ENCODE results near the gene FRG2B.
"Not testable (repeated sequence)": the region's sequence is repeated elsewhere in the genome, so short reads cannot be mapped to it uniquely, and the experiment has no call there.

FRG2B gene

DNA sequence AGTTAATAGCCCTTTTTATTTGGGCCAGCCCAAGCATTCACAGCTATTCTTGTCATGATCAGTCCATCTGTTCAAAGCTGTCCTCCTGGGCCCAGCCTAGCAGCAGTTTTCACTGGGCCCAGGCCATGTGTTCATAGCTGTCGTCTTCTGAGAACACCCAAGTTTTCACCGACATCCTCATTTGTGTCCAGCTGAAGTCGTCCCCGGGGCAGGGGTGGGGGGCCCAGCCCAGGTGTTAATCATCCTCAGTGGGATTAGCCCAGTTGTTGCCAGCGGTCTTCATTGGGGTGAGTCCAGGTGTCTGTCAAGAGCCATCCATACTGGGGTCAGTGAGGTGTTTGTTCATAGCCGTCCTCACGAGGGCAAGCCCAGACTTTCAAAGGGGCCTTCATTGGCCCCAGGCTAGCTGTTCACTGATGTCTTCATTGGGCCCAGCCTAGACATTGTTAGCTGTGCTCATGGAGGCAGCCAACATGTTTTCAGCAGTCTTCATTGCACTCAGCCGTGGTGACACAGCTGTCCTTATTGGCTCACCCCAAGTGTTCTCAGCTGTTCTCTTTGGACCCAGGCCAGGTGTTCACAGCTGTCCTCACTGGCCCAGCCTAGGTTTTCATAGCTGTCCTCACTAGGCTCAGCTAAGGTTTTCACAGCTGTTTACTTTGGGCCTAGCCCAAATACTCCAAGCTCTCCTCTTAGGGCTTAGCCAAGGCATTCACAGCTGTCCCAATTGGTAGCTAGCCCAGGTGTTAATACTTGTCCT lies 10.0 kb downstream of the FRG2B start:
- no peaks in the 10 kb centered on the region for H3K36me3 ChIP-seq (replicated peaks)
- no peaks in the 10 kb centered on the region for H3K27me3 ChIP-seq (ENCODE audit: low read depth)
- no peaks in the 10 kb centered on the region for H3K4me1 ChIP-seq
- no peak for DNase-seq (ENCODE audit: low spot score in 2 of 2)
- H3K4me3 ChIP-seq = no peak overlapping the region
- in situ Hi-C loops (cut with MboI; ENCODE audit: low sequenced_read_pairs) = no loop called here
- no peaks in the 10 kb centered on the region for H3K9me3 ChIP-seq

DNA sequence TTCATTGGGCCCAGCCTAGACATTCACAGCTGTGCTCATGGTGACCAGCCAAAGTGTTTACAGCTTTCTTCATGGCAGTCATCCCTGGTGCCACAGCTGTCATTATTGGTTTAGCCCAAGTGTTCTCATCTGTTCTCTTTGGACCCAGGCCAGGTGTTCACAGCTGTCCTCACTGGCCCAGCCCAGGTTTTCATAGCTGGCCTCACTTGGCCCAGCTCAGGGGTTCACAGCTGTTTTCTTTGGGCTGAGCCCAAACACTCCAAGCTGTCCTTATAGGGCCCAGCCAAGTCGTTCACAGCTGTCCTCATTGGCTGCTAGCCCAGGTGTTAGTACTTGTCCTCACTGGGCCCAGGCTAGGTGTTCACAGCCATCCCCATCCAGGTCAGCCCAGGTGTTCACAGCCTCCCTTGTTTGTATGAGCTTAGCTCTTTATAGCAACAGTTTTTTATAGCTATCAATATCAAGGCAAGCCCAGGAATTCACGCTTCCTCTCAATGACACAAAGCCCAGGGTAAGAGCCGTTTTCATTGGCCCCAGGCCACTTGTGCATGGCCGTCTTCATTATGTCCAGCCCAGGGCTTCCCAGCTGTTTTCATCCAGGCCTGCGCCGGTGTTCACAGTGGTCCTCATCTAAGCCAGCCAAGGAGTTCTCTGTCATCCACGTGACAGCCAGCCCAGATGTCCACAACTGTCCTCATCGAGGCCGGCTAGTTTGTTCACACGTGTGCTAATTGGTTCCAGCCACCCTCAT lies 11.6 kb downstream of the FRG2B start:
- H3K27me3 ChIP-seq (ENCODE audit: low read depth) = no peaks in the 10 kb centered on the region
- no peak overlapping the region for H3K4me3 ChIP-seq
- no peaks in the 10 kb centered on the region for H3K4me1 ChIP-seq
- no peaks in the 10 kb centered on the region for H3K36me3 ChIP-seq (replicated peaks)
- no peaks in the 10 kb centered on the region for H3K9me3 ChIP-seq
- DNase-seq (ENCODE audit: low spot score in 2 of 2) = no peak
- in situ Hi-C loops (cut with MboI; ENCODE audit: low sequenced_read_pairs) = no loop called here

DNA sequence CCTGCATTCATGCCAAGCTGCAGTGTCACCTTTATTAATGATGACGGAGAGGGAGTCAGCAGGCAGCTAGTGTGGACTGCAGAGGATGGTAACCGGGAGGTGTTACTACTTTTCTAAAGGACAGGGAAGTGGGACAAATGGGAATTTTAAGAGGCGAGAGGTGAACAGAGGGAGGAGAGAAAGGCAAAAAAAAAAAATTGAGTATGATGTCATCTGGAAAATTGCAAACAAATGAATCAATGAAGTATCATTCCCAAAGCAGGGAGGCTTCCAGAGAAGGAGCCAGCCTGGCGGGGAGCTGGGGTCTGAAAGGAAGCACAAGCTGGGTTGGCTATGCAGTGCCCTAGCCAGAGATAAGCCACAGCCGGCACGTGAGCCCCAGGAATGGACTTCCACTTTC lies 12.9 kb downstream of the FRG2B start:
- no peaks in the 10 kb centered on the region for H3K27me3 ChIP-seq (ENCODE audit: low read depth)
- no peaks in the 10 kb centered on the region for H3K36me3 ChIP-seq (replicated peaks)
- H3K9me3 ChIP-seq = no peaks in the 10 kb centered on the region
- no peak overlapping the region for H3K4me3 ChIP-seq
- no peaks in the 10 kb centered on the region for H3K4me1 ChIP-seq
- DNase-seq (ENCODE audit: low spot score in 2 of 2) = no peak
- in situ Hi-C loops (cut with MboI; ENCODE audit: low sequenced_read_pairs) = no loop called here

DNA sequence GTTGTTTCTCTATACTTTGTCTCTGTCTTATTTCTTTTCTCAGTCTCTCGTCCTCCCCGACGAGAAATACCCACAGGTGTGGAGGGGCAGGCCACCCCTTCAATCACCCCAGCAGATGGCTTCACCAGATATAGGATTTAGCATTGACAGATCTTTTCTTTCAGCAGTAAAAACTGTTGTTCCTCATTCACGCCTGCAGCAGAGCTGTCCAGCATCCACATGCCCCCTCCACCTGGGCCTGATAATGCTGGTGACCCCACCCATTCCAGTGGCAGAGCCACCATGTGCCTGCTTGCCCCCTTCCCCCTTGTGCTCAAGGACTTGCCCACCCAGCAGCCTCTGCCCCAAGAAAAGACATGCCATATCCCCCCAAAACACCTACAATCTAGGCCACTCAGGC lies 15.5 kb downstream of the FRG2B start:
- no peaks in the 10 kb centered on the region for H3K36me3 ChIP-seq (replicated peaks)

DNA sequence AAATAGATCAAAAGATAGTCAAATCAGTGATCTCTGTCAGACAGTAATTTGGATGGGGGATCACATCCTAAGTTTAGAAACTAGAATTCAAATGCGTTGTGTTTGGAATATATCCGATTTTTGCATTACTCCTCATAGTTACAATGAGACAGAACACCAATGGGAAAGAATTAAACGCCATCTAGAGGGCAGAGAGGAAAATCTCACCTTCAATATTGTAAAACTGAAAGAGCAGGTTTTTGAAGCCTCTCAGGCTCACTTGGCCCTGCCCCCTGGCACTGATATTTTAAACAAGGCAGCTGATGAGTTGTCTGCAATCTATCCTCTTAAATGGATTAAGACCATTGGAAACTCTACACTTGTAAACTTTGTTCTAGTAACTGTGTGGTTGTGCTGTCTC lies 17.7 kb downstream of the FRG2B start:
- DNase-seq (ENCODE audit: low spot score in 2 of 2) = peak in 1 of 2 experiments; percentile 8
- in situ Hi-C loops (cut with MboI; ENCODE audit: low sequenced_read_pairs) = no loop called here
- no peaks in the 10 kb centered on the region for H3K9me3 ChIP-seq

More for the DNA sequence above, 15.5 kb downstream of the FRG2B start:
- Histone ChIP-seq H3K4me1 (no peaks in the 10 kb centered on the region), H3K4me3 (no peak overlapping the region), H3K9me3 (no peaks in the 10 kb centered on the region), H3K27me3 (ENCODE audit: low read depth) (peaks cover 5% of the 10 kb centered on the region; the same call in 1 of the 2 replicates)
- no peak for DNase-seq (ENCODE audit: low spot score in 2 of 2)
- in situ Hi-C loops (cut with MboI; ENCODE audit: low sequenced_read_pairs) = no loop called here

DNA sequence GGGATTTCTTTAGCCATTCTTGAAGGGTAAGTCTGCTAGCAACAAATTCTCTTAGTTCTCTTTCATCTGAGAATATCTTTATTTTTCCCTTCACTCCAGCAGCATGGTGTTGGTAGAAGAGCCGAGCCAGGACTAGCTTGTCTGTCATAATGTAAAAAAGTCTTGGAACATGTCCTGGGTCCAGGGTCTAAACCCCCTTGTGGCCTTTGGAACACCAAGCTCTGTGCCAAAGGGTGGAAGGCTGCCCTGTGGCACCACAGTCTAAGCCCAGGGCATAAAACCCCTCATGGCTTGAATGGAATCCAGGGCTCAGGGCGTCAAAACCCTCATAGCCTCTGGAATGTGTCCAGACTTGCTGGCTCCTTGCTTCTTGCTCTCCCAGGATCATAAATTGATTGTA lies 23.2 kb downstream of the FRG2B start:
- H3K4me1 ChIP-seq; in situ Hi-C loops (cut with MboI; ENCODE audit: low sequenced_read_pairs); H3K9me3 ChIP-seq: not testable (repeated sequence)

More for the DNA sequence above, 17.7 kb downstream of the FRG2B start:
- Histone ChIP-seq H3K4me3 (no peak overlapping the region), H3K27me3 (ENCODE audit: low read depth) (peaks cover 8% of the 10 kb centered on the region), H3K4me1 (no peaks in the 10 kb centered on the region), H3K36me3 (replicated peaks) (no peaks in the 10 kb centered on the region)

DNA sequence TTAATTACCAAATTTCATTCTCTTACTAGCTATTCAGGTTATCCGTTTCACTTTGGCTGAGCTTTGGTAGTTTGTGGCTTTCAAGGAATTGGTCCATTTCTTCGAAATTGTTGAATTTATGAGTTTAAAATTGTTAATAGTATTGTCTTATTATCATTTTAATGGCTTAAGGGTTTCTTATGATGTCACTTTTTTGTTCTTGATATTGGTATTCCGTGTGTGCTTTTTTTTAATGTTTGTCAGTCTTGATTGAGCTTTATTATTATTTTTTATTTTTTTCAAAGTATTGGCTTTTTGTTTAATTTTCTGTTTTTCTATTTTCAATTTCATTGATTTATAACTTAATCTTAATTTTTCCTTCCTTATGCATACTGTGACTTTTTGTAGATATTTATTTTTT lies 25.9 kb downstream of the FRG2B start:
- H3K27me3 ChIP-seq (ENCODE audit: low read depth) = peaks cover 7% of the 10 kb centered on the region
- DNase-seq (ENCODE audit: low spot score in 2 of 2) = no peak
- no peaks in the 10 kb centered on the region for H3K4me1 ChIP-seq
- in situ Hi-C loops (cut with MboI; ENCODE audit: low sequenced_read_pairs) = no loop called here
- H3K36me3 ChIP-seq (replicated peaks) = no peaks in the 10 kb centered on the region
- H3K4me3 ChIP-seq = no peak overlapping the region
- no peaks in the 10 kb centered on the region for H3K9me3 ChIP-seq

More for the DNA sequence above, 23.2 kb downstream of the FRG2B start:
- H3K27me3 ChIP-seq (ENCODE audit: low read depth) = peaks cover 15% of the 10 kb centered on the region
- DNase-seq (ENCODE audit: low spot score in 2 of 2); H3K4me3 ChIP-seq; H3K36me3 ChIP-seq (replicated peaks): not testable (repeated sequence)

DNA sequence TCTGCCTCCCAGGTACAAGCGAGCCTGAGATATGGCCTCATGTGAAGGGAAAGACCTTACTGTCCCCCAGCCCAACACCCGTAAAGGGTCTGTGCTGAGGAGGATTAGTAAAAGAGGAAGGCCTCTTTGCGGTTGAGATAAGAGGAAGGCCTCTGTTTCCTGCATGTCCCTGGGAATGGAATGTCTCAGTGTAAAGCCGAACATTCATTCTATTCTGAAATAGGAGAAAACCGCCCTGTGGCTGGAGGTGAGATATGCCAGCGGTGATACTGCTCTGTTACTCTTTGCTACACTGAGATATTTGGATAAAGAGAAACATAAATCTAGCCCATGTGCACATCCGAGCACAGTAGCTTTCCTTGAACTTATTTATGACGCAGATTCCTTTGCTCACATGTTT lies 26.7 kb downstream of the FRG2B start:
- in situ Hi-C loops (cut with MboI; ENCODE audit: low sequenced_read_pairs); H3K4me3 ChIP-seq; H3K9me3 ChIP-seq; H3K4me1 ChIP-seq; H3K36me3 ChIP-seq (replicated peaks); H3K27me3 ChIP-seq (ENCODE audit: low read depth); DNase-seq (ENCODE audit: low spot score in 2 of 2): not testable (repeated sequence)

DNA sequence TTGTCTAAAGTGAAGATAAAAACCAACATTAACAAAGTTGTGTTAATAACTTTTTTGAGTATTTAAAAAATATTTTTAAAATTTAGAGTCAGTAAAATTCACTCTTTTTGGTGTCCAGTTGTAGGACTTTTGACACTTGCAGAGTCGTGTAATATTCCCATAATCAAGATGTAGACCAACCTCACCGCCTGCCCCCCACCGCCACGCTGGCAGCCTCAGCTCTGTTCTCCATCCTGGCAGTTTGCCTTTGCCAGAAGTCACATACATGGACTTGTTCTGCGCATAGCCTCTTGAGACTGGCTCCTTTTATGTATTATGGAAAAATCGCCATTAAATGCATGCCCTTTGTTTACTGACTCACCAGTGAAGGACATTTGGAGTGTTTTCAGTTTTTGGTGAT lies 33.9 kb downstream of the FRG2B start:
- Histone ChIP-seq H3K27me3 (ENCODE audit: low read depth) (no peaks in the 10 kb centered on the region; the same call in 1 of the 2 replicates), H3K4me3 (no peak overlapping the region), H3K4me1 (no peaks in the 10 kb centered on the region), H3K36me3 (replicated peaks) (no peaks in the 10 kb centered on the region), H3K9me3 (no peaks in the 10 kb centered on the region)
- no peak for DNase-seq (ENCODE audit: low spot score in 2 of 2)
- in situ Hi-C loops (cut with MboI; ENCODE audit: low sequenced_read_pairs) = no loop called here

DNA sequence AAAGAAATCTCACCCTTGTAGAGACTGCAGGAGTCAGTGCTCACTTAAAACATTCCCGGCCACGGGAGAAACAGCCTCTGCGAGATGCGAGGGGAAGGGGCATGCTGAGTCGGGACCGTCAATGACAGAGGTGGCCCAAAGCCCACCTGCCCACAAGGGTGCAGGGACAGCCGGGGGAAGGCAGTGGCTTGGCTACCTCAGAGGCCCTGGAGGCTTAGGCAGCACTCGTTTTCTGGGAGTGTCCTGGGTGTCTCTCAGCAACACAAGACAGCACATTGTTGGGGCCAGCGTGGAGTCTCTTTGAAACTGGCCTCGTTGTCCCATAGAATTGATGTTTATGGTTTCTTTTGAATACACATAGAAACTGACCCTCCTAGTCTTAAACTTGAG lies 35.6 kb downstream of the FRG2B start:
- in situ Hi-C loops (cut with MboI; ENCODE audit: low sequenced_read_pairs) = no loop called here
- Histone ChIP-seq H3K4me1 (no peaks in the 10 kb centered on the region), H3K9me3 (no peaks in the 10 kb centered on the region), H3K4me3 (no peak overlapping the region), H3K27me3 (ENCODE audit: low read depth) (no peaks in the 10 kb centered on the region; the same call in 1 of the 2 replicates), H3K36me3 (replicated peaks) (no peaks in the 10 kb centered on the region)
- DNase-seq (ENCODE audit: low spot score in 2 of 2) = no peak

DNA sequence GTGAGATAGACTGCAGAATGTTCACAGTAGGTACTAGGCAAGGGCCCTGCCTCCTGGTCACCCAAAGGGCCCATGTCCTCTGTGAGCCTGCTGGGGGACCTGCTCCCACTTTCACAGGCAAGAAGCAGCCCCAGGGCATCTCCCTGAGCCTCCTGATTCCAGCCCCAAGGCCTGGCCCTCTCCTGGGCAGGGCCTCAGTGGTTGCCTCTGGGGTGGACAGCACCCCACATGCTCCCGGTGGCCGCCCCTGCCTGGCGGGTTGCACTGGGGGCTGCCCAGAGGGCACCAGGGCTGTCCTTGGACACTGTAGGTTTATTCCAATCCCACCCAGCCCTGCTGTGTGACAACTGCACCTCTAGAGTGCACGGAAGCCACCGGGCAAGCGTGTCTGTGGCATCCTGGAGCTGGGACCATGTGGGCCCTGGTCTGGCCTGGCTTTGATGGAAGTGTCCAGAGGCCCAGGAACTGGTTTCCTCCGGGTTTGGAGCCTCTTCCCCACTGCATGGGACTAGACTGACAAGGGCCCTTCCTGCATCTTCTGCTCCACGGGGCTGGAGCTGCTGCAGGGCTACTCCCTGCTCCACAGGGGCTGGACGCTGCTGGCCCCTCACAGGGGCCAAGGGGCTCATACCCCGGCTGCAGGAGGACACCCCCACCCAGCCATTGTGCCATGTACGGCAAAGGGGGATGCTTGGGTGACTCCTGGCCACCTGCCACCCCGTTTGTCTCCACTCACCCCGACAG lies 36.2 kb downstream of the FRG2B start:
- H3K36me3 ChIP-seq (replicated peaks) = no peaks in the 10 kb centered on the region
- no peak for DNase-seq (ENCODE audit: low spot score in 2 of 2)
- no peaks in the 10 kb centered on the region for H3K4me1 ChIP-seq
- H3K4me3 ChIP-seq = no peak overlapping the region
- no peaks in the 10 kb centered on the region for H3K9me3 ChIP-seq
- in situ Hi-C loops (cut with MboI; ENCODE audit: low sequenced_read_pairs) = no loop called here
- no peaks in the 10 kb centered on the region; the same call in 1 of the 2 replicates for H3K27me3 ChIP-seq (ENCODE audit: low read depth)

DNA sequence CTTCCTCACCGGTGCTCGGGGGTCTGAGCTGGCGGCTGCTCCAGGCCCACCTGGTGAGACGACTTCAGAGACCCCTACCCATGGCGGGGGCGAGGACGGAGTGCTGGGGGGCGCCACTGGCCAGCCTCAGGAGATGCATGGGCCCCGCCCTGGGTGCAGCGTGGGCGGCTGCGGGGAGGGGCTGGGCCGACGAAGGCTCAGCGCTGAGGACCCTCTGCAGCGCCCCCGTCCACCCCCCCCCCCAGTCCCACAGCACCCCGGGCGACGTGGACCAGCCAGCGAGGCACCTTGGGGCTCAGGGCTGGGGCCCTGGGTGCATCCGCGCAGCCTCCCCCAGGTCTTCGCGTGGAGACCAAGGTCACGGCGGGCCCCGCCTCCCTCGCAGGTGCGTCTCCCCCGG lies 49.6 kb downstream of the FRG2B start:
- H3K9me3 ChIP-seq; H3K27me3 ChIP-seq (ENCODE audit: low read depth); DNase-seq (ENCODE audit: low spot score in 2 of 2); H3K4me3 ChIP-seq; H3K4me1 ChIP-seq; H3K36me3 ChIP-seq (replicated peaks): not testable (repeated sequence)
- in situ Hi-C loops (cut with MboI; ENCODE audit: low sequenced_read_pairs) = loop anchor here (10.0 kb wide), 1 partner anchor 132 kb away; no protein-coding TSS in a partner anchor
